HCT116 (cell line): Measurements from ENCODE around the gene MEIOSIN.

Source experiments
- EZH2phosphoT487 ChIP-seq: fragments of 200-600 bp; IDR thresholded peaks from 2 replicates; pipeline ENCODE4 v1.6.1; 2018; ENCODE audit warnings: antibody characterized with exemption, borderline replicate concordance
- POLR2A ChIP-seq: IDR thresholded peaks from 2 replicates; pipeline ENCODE4 v1.7.0; 2011; ENCODE audit warnings: borderline replicate concordance; ENCODE audit not compliant: insufficient read depth, insufficient read length; ENCODE audit errors: extremely low read depth
- POLR2AphosphoS5 ChIP-seq: IDR thresholded peaks from 2 replicates; pipeline ENCODE4 v1.6.1; 2011; ENCODE audit warnings: mild to moderate bottlenecking, low read depth, low read length, moderate library complexity
- RAD21 ChIP-seq: IDR thresholded peaks from 2 replicates; pipeline ENCODE4 v1.6.1; 2012; ENCODE audit warnings: low read depth, mild to moderate bottlenecking
- REST ChIP-seq: IDR thresholded peaks from 2 replicates; pipeline ENCODE4 v1.6.1; 2012; ENCODE audit warnings: low read depth
- SIN3A ChIP-seq: IDR thresholded peaks from 2 replicates; pipeline ENCODE4 v1.6.1; 2012; ENCODE audit warnings: low read depth
- TF ChIP-seq, protein P1 (sequence below), 3 experiments: fragments of 200-600 bp in 1 of 3; sonication (generic) in 1 of 3; IDR thresholded peaks in 2 of 3; conservative IDR thresholded peaks in 1 of 3; 2 replicates each; pipeline ENCODE4 v1.5.1; 2012 to 2017; ENCODE audit warnings: low read depth in 2 of 3, low read length in 2 of 3, antibody characterized with exemption in 1 of 3, borderline replicate concordance in 1 of 3, control low read depth in 1 of 3, mild to moderate bottlenecking in 1 of 3, mixed read lengths in 1 of 3, mixed run types in 1 of 3, moderate library complexity in 1 of 3; ENCODE audit not compliant: insufficient read depth in 1 of 3
- TF ChIP-seq, protein P2 (sequence below): IDR thresholded peaks from 2 replicates; pipeline ENCODE4 v1.6.1; 2012
- TF ChIP-seq, protein P3 (sequence below): IDR thresholded peaks from 2 replicates; pipeline ENCODE4 v1.6.1; 2012

- TF ChIP-seq POLR2A: no peak
- no peak for TF ChIP-seq RAD21
- TF ChIP-seq, protein P1, sequence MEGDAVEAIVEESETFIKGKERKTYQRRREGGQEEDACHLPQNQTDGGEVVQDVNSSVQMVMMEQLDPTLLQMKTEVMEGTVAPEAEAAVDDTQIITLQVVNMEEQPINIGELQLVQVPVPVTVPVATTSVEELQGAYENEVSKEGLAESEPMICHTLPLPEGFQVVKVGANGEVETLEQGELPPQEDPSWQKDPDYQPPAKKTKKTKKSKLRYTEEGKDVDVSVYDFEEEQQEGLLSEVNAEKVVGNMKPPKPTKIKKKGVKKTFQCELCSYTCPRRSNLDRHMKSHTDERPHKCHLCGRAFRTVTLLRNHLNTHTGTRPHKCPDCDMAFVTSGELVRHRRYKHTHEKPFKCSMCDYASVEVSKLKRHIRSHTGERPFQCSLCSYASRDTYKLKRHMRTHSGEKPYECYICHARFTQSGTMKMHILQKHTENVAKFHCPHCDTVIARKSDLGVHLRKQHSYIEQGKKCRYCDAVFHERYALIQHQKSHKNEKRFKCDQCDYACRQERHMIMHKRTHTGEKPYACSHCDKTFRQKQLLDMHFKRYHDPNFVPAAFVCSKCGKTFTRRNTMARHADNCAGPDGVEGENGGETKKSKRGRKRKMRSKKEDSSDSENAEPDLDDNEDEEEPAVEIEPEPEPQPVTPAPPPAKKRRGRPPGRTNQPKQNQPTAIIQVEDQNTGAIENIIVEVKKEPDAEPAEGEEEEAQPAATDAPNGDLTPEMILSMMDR (IDR thresholded peaks at IDR 0.05 in 2 of 3, conservative IDR thresholded peaks at IDR 0.05 in 1 of 3; ENCODE audit: borderline replicate concordance in 1 of 3, insufficient read depth in 1 of 3, low read depth in 2 of 3, low read length in 2 of 3): 0 out of 6 replicates have a peak, but pooled peaks of 2 of the 3 experiments have one; percentile 16 to 29
- no peak for TF ChIP-seq EZH2phosphoT487
- TF ChIP-seq POLR2AphosphoS5: no peak; the same call in 1 of the 2 replicates
- TF ChIP-seq, protein P2, sequence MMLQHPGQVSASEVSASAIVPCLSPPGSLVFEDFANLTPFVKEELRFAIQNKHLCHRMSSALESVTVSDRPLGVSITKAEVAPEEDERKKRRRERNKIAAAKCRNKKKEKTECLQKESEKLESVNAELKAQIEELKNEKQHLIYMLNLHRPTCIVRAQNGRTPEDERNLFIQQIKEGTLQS: no peak
- TF ChIP-seq SIN3A: no peak
- TF ChIP-seq REST: no peak
- TF ChIP-seq, protein P3, sequence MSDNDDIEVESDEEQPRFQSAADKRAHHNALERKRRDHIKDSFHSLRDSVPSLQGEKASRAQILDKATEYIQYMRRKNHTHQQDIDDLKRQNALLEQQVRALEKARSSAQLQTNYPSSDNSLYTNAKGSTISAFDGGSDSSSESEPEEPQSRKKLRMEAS: no peak
Observed at GRCh38 chr19:45687599-45687998, 45.6 kb upstream of the MEIOSIN start.
